Mesendoderm (in vitro differentiated cells): Measurements from ENCODE around the gene C17orf113.

Experiments used
- DNase-seq: peaks from one replicate; pipeline ENCODE4 v3.0.0; 2013
- H2AK5ac ChIP-seq: 2 replicates; pipeline ENCODE4 v1.6.1; 2013; ENCODE audit warnings: low read length, inconsistent platforms
- H2BK120ac ChIP-seq: 2 replicates; pipeline ENCODE4 v1.6.1; 2013; ENCODE audit warnings: low read depth, mild to moderate bottlenecking, low read length, moderate library complexity, mixed read lengths
- H2BK15ac ChIP-seq: replicated peaks from 2 replicates; pipeline ENCODE4 v1.6.1; 2013; ENCODE audit warnings: low read depth, mild to moderate bottlenecking, moderate library complexity
- H2BK5ac ChIP-seq: 2 replicates; pipeline ENCODE4 v1.6.1; 2013; ENCODE audit warnings: low read length, inconsistent platforms
- H3K18ac ChIP-seq: 2 replicates; pipeline ENCODE4 v1.6.1; 2013; ENCODE audit warnings: mild to moderate bottlenecking, low read length, mixed read lengths
- H3K23ac ChIP-seq: one replicate; pipeline ENCODE4 v1.6.1; 2013; ENCODE audit warnings: low read length
- H3K27ac ChIP-seq: 2 replicates; pipeline ENCODE4 v1.5.1; 2013; ENCODE audit warnings: low read depth, mild to moderate bottlenecking, inconsistent platforms, low read length, moderate library complexity
- H3K27me3 ChIP-seq: 2 replicates; pipeline ENCODE4 v1.6.1; 2013; ENCODE audit warnings: low read length, control low read depth, mild to moderate bottlenecking, inconsistent platforms; ENCODE audit not compliant: insufficient read depth, poor library complexity
- H3K36me3 ChIP-seq: 2 replicates; pipeline ENCODE4 v1.6.1; 2013; ENCODE audit warnings: low read length, inconsistent platforms; ENCODE audit not compliant: control insufficient read depth, insufficient read depth
- H3K4ac ChIP-seq: one replicate; pipeline ENCODE4 v1.6.1; 2013; ENCODE audit warnings: low read depth, mild to moderate bottlenecking, low read length, moderate library complexity
- H3K4me1 ChIP-seq: 2 replicates; pipeline ENCODE4 v1.6.1; 2013; ENCODE audit warnings: low read depth, low read length, inconsistent platforms; ENCODE audit not compliant: control insufficient read depth
- H3K4me2 ChIP-seq: 2 replicates; pipeline ENCODE4 v1.6.1; 2013; ENCODE audit warnings: low read length
- H3K4me3 ChIP-seq: 2 replicates; pipeline ENCODE4 v1.5.1; 2013; ENCODE audit warnings: mild to moderate bottlenecking, low read length
- H3K56ac ChIP-seq: one replicate; pipeline ENCODE4 v1.6.1; 2013; ENCODE audit warnings: low read length
- H3K79me1 ChIP-seq: 2 replicates; pipeline ENCODE4 v1.6.1; 2013; ENCODE audit warnings: low read length, inconsistent platforms
- H3K79me2 ChIP-seq: 2 replicates; pipeline ENCODE4 v1.6.1; 2013; ENCODE audit warnings: mild to moderate bottlenecking, low read length; ENCODE audit not compliant: control insufficient read depth, insufficient read depth
- H3K9ac ChIP-seq: 2 replicates; pipeline ENCODE4 v1.6.1; 2013; ENCODE audit warnings: low read length, inconsistent platforms
- H4K5ac ChIP-seq: one replicate; pipeline ENCODE4 v1.6.1; 2013; ENCODE audit warnings: low read length
- H4K8ac ChIP-seq: one replicate; pipeline ENCODE4 v1.6.1; 2013; ENCODE audit warnings: low read depth, mild to moderate bottlenecking, control low read depth, low read length, moderate library complexity
- WGBS: extraction: QIAGEN DNeasy Blood & Tissue Kit; methylation state at CpG from one replicate; pipeline ENCODE4 v1.1.7; 2013; ENCODE audit warnings: low lambda C conversion rate, missing lambda C conversion rate; ENCODE audit not compliant: insufficient coverage; ENCODE audit errors: extremely low coverage; 5-methylcytosine and 5-hydroxymethylcytosine counted together

The C17orf113 gene

DNA sequence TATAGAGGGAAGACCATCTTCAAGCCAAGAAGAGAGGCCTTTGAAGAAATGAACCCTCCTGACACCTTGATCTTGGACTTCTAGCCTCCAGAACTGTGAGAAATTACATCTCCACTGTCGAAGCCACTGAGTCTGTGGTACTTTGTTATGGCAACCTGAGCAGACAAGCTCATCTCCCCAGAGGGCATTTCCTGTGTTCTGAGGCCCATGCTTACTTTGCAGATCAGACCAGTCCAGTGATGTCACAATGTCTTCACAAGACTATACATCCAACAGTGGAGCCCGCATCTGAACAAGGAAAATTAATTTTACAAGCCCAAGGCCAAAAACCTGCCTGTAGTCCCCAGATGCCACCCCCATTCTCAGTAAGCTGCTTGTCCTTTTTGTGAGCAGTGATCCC, 14.8 kb upstream of the C17orf113 start:
- H3K36me3 ChIP-seq: no peaks in the 10 kb centered on the region
- H3K4ac ChIP-seq: no peak overlapping the region
- no peaks in the 10 kb centered on the region for H3K27me3 ChIP-seq
- H2AK5ac ChIP-seq: no peak overlapping the region
- H3K79me2 ChIP-seq: no peaks in the 10 kb centered on the region
- H3K56ac ChIP-seq: no peak overlapping the region
- no peaks in the 10 kb centered on the region for H3K79me1 ChIP-seq
- no peak overlapping the region for H2BK15ac ChIP-seq
- H2BK120ac ChIP-seq: no peak overlapping the region
- H3K18ac ChIP-seq: no peak overlapping the region
- no peaks in the 10 kb centered on the region for H3K4me1 ChIP-seq
- WGBS: no CpG with 5 or more reads among the region's 2 CpGs
- H4K8ac ChIP-seq: no peak overlapping the region
- no peak overlapping the region for H4K5ac ChIP-seq
- no peak overlapping the region for H3K27ac ChIP-seq
- no peak overlapping the region for H3K4me2 ChIP-seq
- H3K9ac ChIP-seq: no peak overlapping the region
- no peak for DNase-seq
- H3K4me3 ChIP-seq: no peak overlapping the region
- H3K23ac ChIP-seq: no peak overlapping the region
- H2BK5ac ChIP-seq: no peak overlapping the region

GRCh38 chr17:42062681-42063080, 12.3 kb upstream of the C17orf113 start:
- Histone ChIP-seq H3K9ac (no peak overlapping the region), H3K23ac (no peak overlapping the region), H4K8ac (no peak overlapping the region), H4K5ac (no peak overlapping the region), H3K4ac (no peak overlapping the region), H3K18ac (no peak overlapping the region), H3K27me3 (no peaks in the 10 kb centered on the region), H3K4me1 (no peaks in the 10 kb centered on the region), H3K4me3 (no peak overlapping the region), H3K79me1 (no peaks in the 10 kb centered on the region), H3K56ac (no peak overlapping the region), H2BK5ac (no peak overlapping the region), H2BK15ac (no peak overlapping the region), H2BK120ac (no peak overlapping the region), H3K27ac (no peak overlapping the region), H3K36me3 (no peaks in the 10 kb centered on the region), H2AK5ac (no peak overlapping the region), H3K79me2 (no peaks in the 10 kb centered on the region), H3K4me2 (no peak overlapping the region)
- WGBS: no CpG with 5 or more reads among the region's 14 CpGs
- no peak for DNase-seq

GRCh38 chr17:42061646-42062487, 11.5 kb upstream of the C17orf113 start:
- no peak overlapping the region for H4K5ac ChIP-seq
- no peak overlapping the region for H3K4me2 ChIP-seq
- H3K79me1 ChIP-seq: no peaks in the 10 kb centered on the region
- H3K23ac ChIP-seq: no peak overlapping the region
- no peak overlapping the region for H4K8ac ChIP-seq
- no peaks in the 10 kb centered on the region for H3K36me3 ChIP-seq
- DNase-seq: no peak
- no peaks in the 10 kb centered on the region for H3K27me3 ChIP-seq
- no peaks in the 10 kb centered on the region for H3K79me2 ChIP-seq
- no peak overlapping the region for H2AK5ac ChIP-seq
- H3K4me1 ChIP-seq: no peaks in the 10 kb centered on the region
- no peak overlapping the region for H3K9ac ChIP-seq
- no peak overlapping the region for H3K18ac ChIP-seq
- no peak overlapping the region for H3K56ac ChIP-seq
- H3K27ac ChIP-seq: no peak overlapping the region
- H2BK120ac ChIP-seq: no peak overlapping the region
- H2BK5ac ChIP-seq: no peak overlapping the region
- no peak overlapping the region for H3K4me3 ChIP-seq
- no peak overlapping the region for H3K4ac ChIP-seq
- H2BK15ac ChIP-seq: no peak overlapping the region
- no CpG with 5 or more reads among the region's 5 CpGs for WGBS

GRCh38 chr17:42060231-42060630, 9.8 kb upstream of the C17orf113 start:
- WGBS: no CpG with 5 or more reads among the region's 4 CpGs
- Histone ChIP-seq H3K4me1 (peaks cover 1% of the 10 kb centered on the region), H3K18ac (no peak overlapping the region), H3K36me3 (no peaks in the 10 kb centered on the region), H4K5ac (no peak overlapping the region), H3K9ac (no peak overlapping the region), H2BK15ac (no peak overlapping the region), H3K56ac (no peak overlapping the region), H3K79me1 (no peaks in the 10 kb centered on the region), H2BK5ac (no peak overlapping the region), H3K23ac (no peak overlapping the region), H3K27me3 (no peaks in the 10 kb centered on the region), H3K4ac (no peak overlapping the region), H2AK5ac (no peak overlapping the region), H3K4me2 (no peak overlapping the region), H3K4me3 (no peak overlapping the region), H4K8ac (no peak overlapping the region), H3K27ac (no peak overlapping the region), H3K79me2 (no peaks in the 10 kb centered on the region), H2BK120ac (no peak overlapping the region)
- DNase-seq: no peak

GRCh38 chr17:42059815-42060214, 9.4 kb upstream of the C17orf113 start:
- Histone ChIP-seq H3K4ac (no peak overlapping the region), H2BK5ac (no peak overlapping the region), H3K23ac (no peak overlapping the region), H3K79me2 (no peaks in the 10 kb centered on the region), H3K4me2 (no peak overlapping the region), H3K36me3 (no peaks in the 10 kb centered on the region), H2AK5ac (no peak overlapping the region), H4K5ac (no peak overlapping the region), H3K56ac (peak overlapping the region; percentile 42), H3K27me3 (no peaks in the 10 kb centered on the region), H3K27ac (no peak overlapping the region), H2BK120ac (no peak overlapping the region), H3K9ac (no peak overlapping the region), H3K79me1 (no peaks in the 10 kb centered on the region), H4K8ac (no peak overlapping the region), H3K4me1 (peaks cover 2% of the 10 kb centered on the region), H3K18ac (no peak overlapping the region), H2BK15ac (no peak overlapping the region), H3K4me3 (no peak overlapping the region)
- WGBS: no CpG with 5 or more reads among the region's 4 CpGs
- no peak for DNase-seq

DNA sequence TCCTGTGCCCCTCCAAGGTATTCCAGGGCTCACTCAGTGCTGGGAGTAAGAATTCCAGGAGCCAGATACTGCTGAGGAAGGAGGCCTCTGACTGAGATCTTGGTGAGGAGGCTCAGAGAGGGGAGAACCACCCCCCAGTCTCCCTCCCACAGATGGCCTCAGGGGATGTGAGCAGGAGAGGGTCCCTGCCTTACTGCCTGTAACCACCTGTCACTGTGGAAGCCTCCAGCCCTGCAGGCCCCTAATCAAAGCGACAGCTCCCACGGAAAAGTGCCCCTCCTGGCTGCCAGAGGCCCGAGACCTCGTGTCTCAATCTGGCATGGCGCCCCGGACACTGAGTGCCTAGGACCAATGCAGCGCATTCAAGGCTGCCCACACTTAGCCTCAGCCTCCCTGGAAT, 7.7 kb upstream of the C17orf113 start:
- Histone ChIP-seq H3K79me2 (no peaks in the 10 kb centered on the region), H3K4me1 (peaks cover 2% of the 10 kb centered on the region), H3K79me1 (no peaks in the 10 kb centered on the region), H4K8ac (no peak overlapping the region), H2BK120ac (no peak overlapping the region), H2BK15ac (no peak overlapping the region), H3K23ac (no peak overlapping the region), H3K18ac (no peak overlapping the region), H3K36me3 (no peaks in the 10 kb centered on the region), H3K4ac (no peak overlapping the region), H2BK5ac (no peak overlapping the region), H3K9ac (no peak overlapping the region), H3K4me2 (no peak overlapping the region), H3K27me3 (no peaks in the 10 kb centered on the region), H3K56ac (no peak overlapping the region), H2AK5ac (no peak overlapping the region), H3K4me3 (no peak overlapping the region), H4K5ac (no peak overlapping the region), H3K27ac (no peak overlapping the region)
- DNase-seq: no peak
- no CpG with 5 or more reads among the region's 7 CpGs for WGBS
